Suprapubic skin (tissue), 4 donors: Measurements from ENCODE around the gene GALNT18. TPM values are rescaled to one million over a fixed set of nuclear protein-coding genes. Genes with fewer than 3 reads are reported as not detected.
A peak's percentile ranks its signal among the peaks of the same experiment; 100 is the strongest.

Experiments
- DNase-seq, 2 donors: peaks; one replicate each; pipeline ENCODE4 v3.0.0-alpha.2; 2019; ENCODE audit warnings: low spot score in 2 of 2
- H3K27ac ChIP-seq: fragments of 200-600 bp; sonication (generic); one replicate; pipeline ENCODE4 v1.5.1; 2019
- H3K27me3 ChIP-seq: fragments of 200-600 bp; sonication (generic); one replicate; pipeline ENCODE4 v1.5.1; 2019
- H3K36me3 ChIP-seq: fragments of 200-600 bp; sonication (generic); one replicate; pipeline ENCODE4 v1.5.1; 2019
- H3K4me1 ChIP-seq: fragments of 200-600 bp; sonication (generic); one replicate; pipeline ENCODE4 v1.5.1; 2019
- H3K4me3 ChIP-seq: fragments of 200-600 bp; sonication (generic); one replicate; pipeline ENCODE4 v1.5.1; 2019; ENCODE audit warnings: mild to moderate bottlenecking
- H3K9me3 ChIP-seq: fragments of 200-600 bp; sonication (generic); one replicate; pipeline ENCODE4 v1.5.1; 2019
- CTCF ChIP-seq, 2 donors: fragments of 200-600 bp in 1 of 2; fragments of 450-650 bp in 1 of 2; sonication (generic) in 1 of 2; IDR thresholded peaks; one replicate each; pipeline ENCODE4 v1.5.1; 2016 to 2019; ENCODE audit warnings: antibody characterized with exemption in 2 of 2, mild to moderate bottlenecking in 1 of 2, moderate library complexity in 1 of 2
- EP300 ChIP-seq: sonication (generic); formaldehyde crosslinking; IDR thresholded peaks from one replicate; pipeline ENCODE4 v1.6.1; 2017; ENCODE audit warnings: antibody characterized with exemption
- POLR2A ChIP-seq, 2 donors: fragments of 450-650 bp; IDR thresholded peaks; one replicate each; pipeline ENCODE4 v1.6.1; 2017; ENCODE audit warnings: antibody characterized with exemption in 2 of 2, mild to moderate bottlenecking in 2 of 2, moderate library complexity in 2 of 2
- POLR2AphosphoS5 ChIP-seq, 3 donors: sonication (generic); formaldehyde crosslinking; IDR thresholded peaks; one replicate each; pipeline ENCODE4 v1.6.1; 2017; ENCODE audit warnings: antibody characterized with exemption in 3 of 3
- whole genome bisulfite sequencing: methylation state at CpG from one replicate; pipeline ENCODE4 v1.1.5; 2018; 5-methylcytosine and 5-hydroxymethylcytosine counted together
- total RNA-seq, 4 donors: library from RNA; depleted of rRNA; stranded (reverse); fragments of >200 nt; gene quantifications; one replicate each; pipeline ENCODE4 v1.1.0, GENCODE V29; 2016

GALNT18 gene
- total RNA-seq, 4 donors from 2014 or later = 20.6 to 26.0 (median 23.1) TPM

GRCh38 chr11:11247086-11247485 is 374.7 kb downstream of the GALNT18 start:
- no peak for DNase-seq
- Histone ChIP-seq H3K4me1 (peaks cover 29% of the 10 kb centered on the region), H3K36me3 (no peaks in the 10 kb centered on the region), H3K27ac (no peak overlapping the region), H3K4me3 (no peak overlapping the region), H3K9me3 (no peaks in the 10 kb centered on the region), H3K27me3 (no peaks in the 10 kb centered on the region)
- TF ChIP-seq EP300 (no peak), POLR2AphosphoS5 (IDR thresholded peaks at IDR 0.05) (no peak), CTCF (IDR thresholded peaks at IDR 0.05) (no peak), POLR2A (IDR thresholded peaks at IDR 0.05) (no peak)
- 90% methylated on average over 6 of the region's 6 CpGs for WGBS

- Histone ChIP-seq H3K36me3 (no peaks in the 10 kb centered on the region), H3K27me3 (no peaks in the 10 kb centered on the region), H3K9me3 (no peaks in the 10 kb centered on the region), H3K4me3 (no peak overlapping the region), H3K27ac (no peak overlapping the region), H3K4me1 (peaks cover 29% of the 10 kb centered on the region)
- no peak for DNase-seq
- 89% methylated on average over 1 of the region's 1 CpG for WGBS
- TF ChIP-seq POLR2AphosphoS5 (IDR thresholded peaks at IDR 0.05) (no peak), EP300 (no peak), CTCF (IDR thresholded peaks at IDR 0.05) (no peak), POLR2A (IDR thresholded peaks at IDR 0.05) (no peak)
Observed at GRCh38 chr11:11246166-11246565, 375.6 kb downstream of the GALNT18 start.

GRCh38 chr11:11245453-11245852 is 376.4 kb downstream of the GALNT18 start:
- no peak for DNase-seq
- H3K4me1 ChIP-seq = peaks cover 29% of the 10 kb centered on the region
- 84% methylated on average over 3 of the region's 3 CpGs for WGBS
- no peak overlapping the region for H3K27ac ChIP-seq
- H3K27me3 ChIP-seq = no peaks in the 10 kb centered on the region
- TF ChIP-seq CTCF (IDR thresholded peaks at IDR 0.05) (no peak), POLR2A (IDR thresholded peaks at IDR 0.05) (no peak), EP300 (no peak), POLR2AphosphoS5 (IDR thresholded peaks at IDR 0.05) (no peak)
- H3K9me3 ChIP-seq = no peaks in the 10 kb centered on the region
- H3K4me3 ChIP-seq = no peak overlapping the region
- H3K36me3 ChIP-seq = no peaks in the 10 kb centered on the region

- Histone ChIP-seq H3K9me3 (no peaks in the 10 kb centered on the region), H3K27ac (peak overlapping the region; percentile 77), H3K27me3 (no peaks in the 10 kb centered on the region), H3K4me3 (no peak overlapping the region), H3K36me3 (no peaks in the 10 kb centered on the region), H3K4me1 (peaks cover 33% of the 10 kb centered on the region)
- WGBS = 76% methylated on average over 2 of the region's 2 CpGs
- no peak for TF ChIP-seq POLR2AphosphoS5 (IDR thresholded peaks at IDR 0.05)
- no peak for TF ChIP-seq CTCF (IDR thresholded peaks at IDR 0.05)
- TF ChIP-seq POLR2A (IDR thresholded peaks at IDR 0.05) = no peak
- no peak for TF ChIP-seq EP300
- no peak for DNase-seq
Observed at GRCh38 chr11:11244470-11245080, 377.2 kb downstream of the GALNT18 start.

- Histone ChIP-seq H3K27ac (peak overlapping the region; percentile 77), H3K36me3 (no peaks in the 10 kb centered on the region), H3K4me1 (peaks cover 33% of the 10 kb centered on the region), H3K9me3 (no peaks in the 10 kb centered on the region), H3K4me3 (no peak overlapping the region), H3K27me3 (no peaks in the 10 kb centered on the region)
- 26% methylated on average over 8 of the region's 9 CpGs for WGBS
- TF ChIP-seq POLR2A (IDR thresholded peaks at IDR 0.05) (no peak), EP300 (no peak), POLR2AphosphoS5 (IDR thresholded peaks at IDR 0.05) (no peak), CTCF (IDR thresholded peaks at IDR 0.05) (no peak)
- no peak for DNase-seq
Observed at GRCh38 chr11:11243590-11244469, 378.0 kb downstream of the GALNT18 start.
